PC-9 (cell line): ENCODE data around the gene LRG1.

Source experiments
- EZH2 ChIP-seq: fragments of 200-600 bp; sonication (generic); IDR thresholded peaks from 2 replicates; pipeline ENCODE4 v1.8.0; 2017; ENCODE audit warnings: antibody characterized with exemption, low read depth
- TF ChIP-seq, protein P1 (sequence below): fragments of 200-600 bp; sonication (generic); conservative IDR thresholded peaks from 2 replicates; pipeline ENCODE4 v1.6.1; 2017; ENCODE audit warnings: mixed run types, antibody characterized with exemption, mild to moderate bottlenecking, moderate library complexity

GRCh38 chr19:4493929-4494690 lies 45.7 kb downstream of the LRG1 start:
- TF ChIP-seq, protein P1, sequence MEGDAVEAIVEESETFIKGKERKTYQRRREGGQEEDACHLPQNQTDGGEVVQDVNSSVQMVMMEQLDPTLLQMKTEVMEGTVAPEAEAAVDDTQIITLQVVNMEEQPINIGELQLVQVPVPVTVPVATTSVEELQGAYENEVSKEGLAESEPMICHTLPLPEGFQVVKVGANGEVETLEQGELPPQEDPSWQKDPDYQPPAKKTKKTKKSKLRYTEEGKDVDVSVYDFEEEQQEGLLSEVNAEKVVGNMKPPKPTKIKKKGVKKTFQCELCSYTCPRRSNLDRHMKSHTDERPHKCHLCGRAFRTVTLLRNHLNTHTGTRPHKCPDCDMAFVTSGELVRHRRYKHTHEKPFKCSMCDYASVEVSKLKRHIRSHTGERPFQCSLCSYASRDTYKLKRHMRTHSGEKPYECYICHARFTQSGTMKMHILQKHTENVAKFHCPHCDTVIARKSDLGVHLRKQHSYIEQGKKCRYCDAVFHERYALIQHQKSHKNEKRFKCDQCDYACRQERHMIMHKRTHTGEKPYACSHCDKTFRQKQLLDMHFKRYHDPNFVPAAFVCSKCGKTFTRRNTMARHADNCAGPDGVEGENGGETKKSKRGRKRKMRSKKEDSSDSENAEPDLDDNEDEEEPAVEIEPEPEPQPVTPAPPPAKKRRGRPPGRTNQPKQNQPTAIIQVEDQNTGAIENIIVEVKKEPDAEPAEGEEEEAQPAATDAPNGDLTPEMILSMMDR: no peak
- TF ChIP-seq EZH2: no peak
